ENCODE data around the gene HLA-DPA1. TPM values are rescaled to one million over a fixed set of nuclear protein-coding genes. Genes with fewer than 3 reads are reported as not detected.

HLA-DPA1 gene
- total and polyA plus RNA-seq, 10 of the 15 experiments (the other 5 are each of a cell fraction or from before 2014, with no cell fraction given): 508 to 1,640 (median 829) TPM

GRCh38 chr6:33023536-33023935 is 49.9 kb downstream of the HLA-DPA1 start (continued):
- TF ChIP-seq ZBTB4 (CRISPR knock-in tag; IDR thresholded peaks at IDR 0.05): no peak
- no peak for TF ChIP-seq ZZZ3 (IDR thresholded peaks at IDR 0.05; ENCODE audit: control insufficient read depth, insufficient read length, low read depth)
- no peak for TF ChIP-seq LARP7 (IDR thresholded peaks at IDR 0.05)
- no peak for TF ChIP-seq POU2F2 (IDR thresholded peaks at IDR 0.05; ENCODE audit: borderline replicate concordance, low read depth, low read length)

- H2AFZ ChIP-seq (ENCODE audit: control insufficient read depth, low read depth, low read length): no peak overlapping the region
- 85% methylated on average over 11 of the region's 11 CpGs for WGBS (ENCODE audit: insufficient coverage, insufficient replicate concordance, low lambda C conversion rate, missing lambda C conversion rate)
- no peaks in the 10 kb centered on the region for H3K27me3 ChIP-seq (replicated peaks in 1 of 2; ENCODE audit: control insufficient read depth in 2 of 2, insufficient read depth in 2 of 2, low read length in 1 of 2)
- FAIRE-seq (no peak), ATAC-seq (no peak), DNase-seq (ENCODE audit: low read depth, low spot score) (no peak)
- RAD21 ChIA-PET (ENCODE audit: unreplicated experiment): interaction anchor here (9.7 kb wide), 1 partner anchor 59 kb away, joined by 108 read pairs; no protein-coding TSS in a partner anchor
- SMC1A ChIA-PET (ENCODE audit: uncharacterized antibody, unreplicated experiment): interaction anchor here (0.6 to 9.3 kb wide), 4 partner anchors 6 to 60 kb away, joined by 3 to 157 read pairs (median 78); partner anchors contain the start of genes HLA-DPA1 and HLA-DPB1
- no peaks in the 10 kb centered on the region for H3K79me2 ChIP-seq (ENCODE audit: control insufficient read depth, insufficient read depth, low read length)
- peaks cover 3% of the 10 kb centered on the region for H3K9me3 ChIP-seq (replicated peaks; ENCODE audit: control insufficient read depth, insufficient read depth, low read length)
- POLR2A ChIA-PET: interaction anchor here (2.5 to 14.8 kb wide), 2 partner anchors 13 to 51 kb away, joined by 8 to 240 read pairs; partner anchors contain the start of genes HLA-DOA, HLA-DPA1 and HLA-DPB1
- no peaks in the 10 kb centered on the region for H4K20me1 ChIP-seq (ENCODE audit: control insufficient read depth, insufficient read depth)
- no peak overlapping the region for H3K27ac ChIP-seq (ENCODE audit: control insufficient read depth, insufficient read depth)
- no peak for TF ChIP-seq TBL1XR1 (IDR thresholded peaks at IDR 0.05; ENCODE audit: low read depth, low read length)
- no peak for TF ChIP-seq CTCF (IDR thresholded peaks at IDR 0.05 in 2 of 3, conservative IDR thresholded peaks at IDR 0.05 in 1 of 3; ENCODE audit: control insufficient read depth in 2 of 3, extremely low read depth in 1 of 3, insufficient read depth in 1 of 3, low read depth in 3 of 3, low read length in 3 of 3)
- no peak for TF ChIP-seq MXI1 (IDR thresholded peaks at IDR 0.05; ENCODE audit: low read depth, low read length)
- TF ChIP-seq RCOR1 (conservative IDR thresholded peaks at IDR 0.05; ENCODE audit: low read depth, low read length): no peak
- TF ChIP-seq RAD21 (IDR thresholded peaks at IDR 0.05; ENCODE audit: insufficient read depth, low read depth, low read length): no peak
- TF ChIP-seq SMAD5 (IDR thresholded peaks at IDR 0.05; ENCODE audit: low read depth): no peak
- no peak for TF ChIP-seq RELB (IDR thresholded peaks at IDR 0.05; ENCODE audit: low read depth)
- no peak for TF ChIP-seq NRF1 (conservative IDR thresholded peaks at IDR 0.05; ENCODE audit: low read depth, low read length)
- TF ChIP-seq POLR2A (IDR thresholded peaks at IDR 0.05; ENCODE audit: low read depth, low read length): no peak
- H3K4me1 ChIP-seq (ENCODE audit: control insufficient read depth, insufficient read depth, low read length): peaks cover 26% of the 10 kb centered on the region
- intact Hi-C loops (cut with micrococcal nuclease; ENCODE audit: unreplicated experiment) (no loop called here), in situ Hi-C loops (cut with MboI) (no loop called here)
- no TSS peak for BruUV-seq (replicated peaks)
- no peak overlapping the region for H3K9ac ChIP-seq (ENCODE audit: control insufficient read depth, insufficient read depth, low read length)
- CTCF ChIA-PET: interaction anchor here (3.7 kb wide), 1 partner anchor 28 kb away, joined by 22 read pairs; no protein-coding TSS in a partner anchor
- H3K4me3 ChIP-seq: no peak overlapping the region
- no peak overlapping the region for H3K4me2 ChIP-seq (ENCODE audit: control insufficient read depth, insufficient read depth)
- H3K36me3 ChIP-seq (ENCODE audit: control insufficient read depth in 2 of 2, insufficient read depth in 2 of 2, low read length in 1 of 2): no peaks in the 10 kb centered on the region
Observed at GRCh38 chr6:33021917-33022316, 51.5 kb downstream of the HLA-DPA1 start.

Data from GM12878 (cell line).